ENCODE data around the gene PRICKLE4. TPM values are rescaled to one million over a fixed set of nuclear protein-coding genes. Genes with fewer than 3 reads are reported as not detected.

The PRICKLE4 gene
- total and polyA plus RNA-seq, 4 donors: 2.9 to 6.9 (median 5.5) TPM

DNA sequence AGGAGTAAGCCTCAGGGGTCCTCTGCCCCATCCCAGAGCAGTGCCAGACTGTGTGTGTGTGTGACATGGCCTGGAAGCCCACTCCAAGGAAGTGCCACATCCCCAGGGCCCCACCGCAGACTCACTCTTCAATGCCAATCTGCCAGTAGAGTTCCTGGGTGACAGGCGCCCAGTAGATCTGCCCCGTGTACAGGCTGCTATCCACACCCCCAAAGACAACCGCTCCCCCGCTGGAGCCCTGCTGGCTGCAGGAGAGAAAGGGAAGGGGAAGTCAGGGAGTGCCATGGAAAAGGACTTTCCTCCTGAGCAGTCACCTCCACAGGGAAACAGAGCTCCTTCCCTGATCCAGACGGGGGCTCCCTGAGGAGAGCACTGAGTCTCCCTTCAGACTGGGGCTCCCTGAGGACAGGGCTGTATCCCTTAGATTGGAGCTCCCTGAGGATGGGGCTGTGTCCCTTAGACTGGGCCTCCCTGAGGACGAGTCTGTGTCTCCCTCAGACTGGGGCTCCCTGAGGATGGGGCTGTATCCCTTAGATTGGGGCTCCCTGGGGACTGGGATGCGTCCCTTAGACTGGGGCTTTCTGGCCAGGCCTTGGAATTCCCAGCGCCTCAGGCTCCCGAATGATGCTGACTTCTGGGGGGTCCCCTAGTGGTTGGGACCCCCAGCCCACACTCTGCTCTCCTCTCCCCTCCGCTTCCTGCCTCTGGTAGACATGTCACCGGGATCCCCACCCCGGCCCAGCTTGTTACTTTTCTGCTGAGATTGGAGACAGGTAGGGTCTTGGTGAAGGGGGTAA is 40.0 kb upstream of the PRICKLE4 start:
- H3K9me3 ChIP-seq (ENCODE audit: control insufficient read depth in 4 of 4, insufficient read depth in 3 of 4, low read length in 3 of 4): no peaks in the 10 kb centered on the region
- H3K36me3 ChIP-seq (ENCODE audit: control insufficient read depth in 4 of 4, insufficient read depth in 4 of 4, low read length in 4 of 4): no peaks in the 10 kb centered on the region
- H3K4me1 ChIP-seq (ENCODE audit: control insufficient read depth in 5 of 5, insufficient read depth in 5 of 5, low read length in 5 of 5): peaks cover 0 to 10% (median 2%) of the 10 kb centered on the region in 5 donors
- H3K4me3 ChIP-seq: no peak overlapping the region
- DNase-seq: no peak
- H3K27ac ChIP-seq (ENCODE audit: low read depth in 1 of 2, low read length in 1 of 2): no peak overlapping the region
- 87% methylated on average over 13 of the region's 13 CpGs for WGBS, 2 donors
- H3K9ac ChIP-seq (ENCODE audit: insufficient read depth in 1 of 2, low read length in 2 of 2): no peak overlapping the region
- TF ChIP-seq, protein P1, sequence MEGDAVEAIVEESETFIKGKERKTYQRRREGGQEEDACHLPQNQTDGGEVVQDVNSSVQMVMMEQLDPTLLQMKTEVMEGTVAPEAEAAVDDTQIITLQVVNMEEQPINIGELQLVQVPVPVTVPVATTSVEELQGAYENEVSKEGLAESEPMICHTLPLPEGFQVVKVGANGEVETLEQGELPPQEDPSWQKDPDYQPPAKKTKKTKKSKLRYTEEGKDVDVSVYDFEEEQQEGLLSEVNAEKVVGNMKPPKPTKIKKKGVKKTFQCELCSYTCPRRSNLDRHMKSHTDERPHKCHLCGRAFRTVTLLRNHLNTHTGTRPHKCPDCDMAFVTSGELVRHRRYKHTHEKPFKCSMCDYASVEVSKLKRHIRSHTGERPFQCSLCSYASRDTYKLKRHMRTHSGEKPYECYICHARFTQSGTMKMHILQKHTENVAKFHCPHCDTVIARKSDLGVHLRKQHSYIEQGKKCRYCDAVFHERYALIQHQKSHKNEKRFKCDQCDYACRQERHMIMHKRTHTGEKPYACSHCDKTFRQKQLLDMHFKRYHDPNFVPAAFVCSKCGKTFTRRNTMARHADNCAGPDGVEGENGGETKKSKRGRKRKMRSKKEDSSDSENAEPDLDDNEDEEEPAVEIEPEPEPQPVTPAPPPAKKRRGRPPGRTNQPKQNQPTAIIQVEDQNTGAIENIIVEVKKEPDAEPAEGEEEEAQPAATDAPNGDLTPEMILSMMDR (IDR thresholded peaks at IDR 0.05; ENCODE audit: control extremely low read depth, extremely low read depth): no peak
- H3K27me3 ChIP-seq (ENCODE audit: control insufficient read depth in 3 of 3, insufficient read depth in 3 of 3, low read length in 2 of 3): no peaks in the 10 kb centered on the region
- ATAC-seq (ENCODE audit: insufficient read depth, low FRiP score): no peak

DNA sequence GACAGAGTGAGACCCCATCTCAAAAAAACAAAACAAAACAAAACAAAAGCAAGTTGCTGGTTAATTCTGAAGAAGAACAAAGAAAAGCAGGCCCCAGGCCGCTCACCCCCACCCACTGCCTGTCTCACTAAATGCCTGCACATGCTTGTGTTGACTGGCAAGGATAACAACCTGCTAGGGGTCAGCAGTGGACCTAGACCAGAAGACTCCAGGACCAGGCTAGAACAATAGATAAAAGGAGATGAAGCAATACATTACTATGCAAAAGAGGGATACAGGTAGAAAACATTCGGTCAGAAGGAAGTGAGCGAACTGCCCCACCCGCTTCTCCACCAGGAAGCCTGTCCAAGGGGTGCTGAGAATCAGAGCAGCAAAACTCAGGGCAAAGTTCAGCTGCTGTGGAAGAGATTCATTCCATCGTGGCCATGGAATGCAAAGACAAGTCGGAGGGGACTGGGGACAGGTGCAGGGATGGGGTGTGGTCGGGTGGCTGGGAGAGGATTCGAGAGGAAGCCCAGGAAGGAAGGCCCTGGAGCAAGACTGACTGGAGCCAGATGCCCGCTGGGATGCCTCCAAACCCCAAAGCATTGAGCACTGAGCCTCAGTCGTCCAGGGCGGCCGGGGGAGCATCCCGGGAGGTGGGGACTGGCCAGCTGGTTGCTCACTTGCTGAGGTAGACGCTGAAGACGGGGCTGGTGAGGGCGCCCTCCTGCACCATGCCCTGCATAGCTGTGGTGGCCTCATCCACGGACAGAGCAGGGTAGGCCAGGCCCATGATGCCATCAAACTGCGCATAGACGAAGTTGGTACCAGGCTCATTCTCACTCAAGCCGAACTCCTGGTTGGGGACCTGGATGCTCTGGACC is 38.7 kb upstream of the PRICKLE4 start:
- Histone ChIP-seq H3K4me3 (no peak overlapping the region), H3K27ac (ENCODE audit: low read depth in 1 of 2, low read length in 1 of 2) (no peak overlapping the region)
- ATAC-seq (ENCODE audit: insufficient read depth, low FRiP score): no peak

DNA sequence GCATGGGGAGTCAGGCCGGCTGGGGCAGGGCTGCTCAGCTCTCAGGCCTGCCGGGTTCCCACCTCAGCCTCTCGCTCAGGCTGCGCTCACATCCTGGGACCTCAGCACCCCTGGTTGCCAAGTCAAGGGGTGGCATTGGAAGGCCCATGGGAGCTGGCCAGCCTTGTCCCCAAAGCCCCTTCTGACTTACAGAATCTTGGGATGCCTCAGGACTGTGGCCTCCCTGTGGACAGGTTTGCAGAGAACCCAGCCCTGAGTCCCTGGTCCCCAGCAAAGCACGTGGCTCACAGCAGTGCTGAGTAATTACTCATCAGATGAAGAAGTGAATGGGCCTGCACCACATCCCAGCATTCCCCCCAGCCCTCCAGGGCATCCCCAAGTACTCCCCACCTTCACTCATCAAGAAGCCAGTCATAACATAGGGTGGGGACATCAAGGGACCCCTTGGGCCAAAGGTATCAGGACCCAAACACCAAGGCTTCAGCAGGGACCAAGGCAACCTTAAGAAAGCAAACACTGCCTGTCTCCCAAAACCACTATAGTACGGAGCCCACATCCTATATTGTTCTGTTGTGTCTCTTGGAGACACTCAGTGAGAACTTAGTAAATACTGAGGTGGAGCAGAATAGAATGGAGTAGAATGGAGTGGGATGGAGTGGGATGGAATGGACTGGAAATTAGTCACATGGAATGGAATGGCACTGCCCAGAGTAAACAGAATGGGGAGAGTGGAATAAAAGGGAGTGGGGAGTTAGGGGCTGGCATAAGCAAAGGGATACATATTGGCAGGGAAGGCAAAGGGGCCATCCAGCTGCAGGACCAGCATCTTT is 37.0 kb upstream of the PRICKLE4 start:
- no peak overlapping the region for H3K27ac ChIP-seq (ENCODE audit: low read depth in 1 of 2, low read length in 1 of 2)
- H3K9me3 ChIP-seq (ENCODE audit: control insufficient read depth in 4 of 4, insufficient read depth in 3 of 4, low read length in 3 of 4): no peaks in the 10 kb centered on the region
- H3K36me3 ChIP-seq (ENCODE audit: control insufficient read depth in 4 of 4, insufficient read depth in 4 of 4, low read length in 4 of 4): no peaks in the 10 kb centered on the region
- no peak for DNase-seq
- TF ChIP-seq, protein P1 (IDR thresholded peaks at IDR 0.05; ENCODE audit: control extremely low read depth, extremely low read depth): no peak
- no peaks in the 10 kb centered on the region for H3K27me3 ChIP-seq (ENCODE audit: control insufficient read depth in 3 of 3, insufficient read depth in 3 of 3, low read length in 2 of 3)
- no peak overlapping the region for H3K4me3 ChIP-seq
- WGBS, 2 donors: 90 to 94% methylated on average over 5 to 6 of the region's 6 CpGs
- no peak overlapping the region for H3K9ac ChIP-seq (ENCODE audit: insufficient read depth in 1 of 2, low read length in 2 of 2)
- ATAC-seq (ENCODE audit: insufficient read depth, low FRiP score): no peak
- peaks cover 0 to 17% (median 3%) of the 10 kb centered on the region in 5 donors for H3K4me1 ChIP-seq (ENCODE audit: control insufficient read depth in 5 of 5, insufficient read depth in 5 of 5, low read length in 5 of 5)

More for the DNA sequence above, 38.7 kb upstream of the PRICKLE4 start:
- Histone ChIP-seq H3K27me3 (ENCODE audit: control insufficient read depth in 3 of 3, insufficient read depth in 3 of 3, low read length in 2 of 3) (no peaks in the 10 kb centered on the region), H3K9ac (ENCODE audit: insufficient read depth in 1 of 2, low read length in 2 of 2) (no peak overlapping the region), H3K9me3 (ENCODE audit: control insufficient read depth in 4 of 4, insufficient read depth in 3 of 4, low read length in 3 of 4) (no peaks in the 10 kb centered on the region), H3K36me3 (ENCODE audit: control insufficient read depth in 4 of 4, insufficient read depth in 4 of 4, low read length in 4 of 4) (no peaks in the 10 kb centered on the region), H3K4me1 (ENCODE audit: control insufficient read depth in 5 of 5, insufficient read depth in 5 of 5, low read length in 5 of 5) (peaks cover 0 to 17% (median 0%) of the 10 kb centered on the region in 5 donors)
- TF ChIP-seq, protein P1 (IDR thresholded peaks at IDR 0.05; ENCODE audit: control extremely low read depth, extremely low read depth): no peak
- WGBS, 2 donors: 88 to 89% methylated on average over 20 of the region's 20 CpGs
- DNase-seq: no peak

Data from lung (tissue), 12 donors.